Dedifferentiated amniotic fluid mesenchymal stem cell (primary cell): ENCODE results near the gene AURKA.
"Not testable (repeated sequence)": the region's sequence is repeated elsewhere in the genome, so short reads cannot be mapped to it uniquely, and the experiment has no call there.

Experiments
- DNase-seq: peaks from one replicate; pipeline ENCODE4 v3.0.0-alpha.2; 2016; ENCODE audit errors: extremely low spot score

AURKA gene

GRCh38 chr20:56359212-56360132 is 32.5 kb downstream of the AURKA start:
- DNase-seq: peak; percentile 34

- peak; percentile 86 for DNase-seq
Measured at GRCh38 chr20:56358600-56359211, 33.3 kb downstream of the AURKA start, which contains the start of gene FAM210B. TSS of gene FAM210B (plus strand) at chr20:56358974. CDS start at chr20:56359006, 32 bp downstream.

- no peak for DNase-seq
Measured at GRCh38 chr20:56358070-56358469, 33.9 kb downstream of the AURKA start.

- no peak for DNase-seq
Measured at GRCh38 chr20:56353356-56353755, 38.7 kb downstream of the AURKA start.

GRCh38 chr20:56352345-56353055 is 39.5 kb downstream of the AURKA start:
- no peak for DNase-seq

GRCh38 chr20:56350842-56351241 is 41.2 kb downstream of the AURKA start:
- DNase-seq: no peak

GRCh38 chr20:56348746-56349145 is 43.3 kb downstream of the AURKA start:
- no peak for DNase-seq

- DNase-seq: no peak
Measured at GRCh38 chr20:56348305-56348693, 43.7 kb downstream of the AURKA start.

- no peak for DNase-seq
Measured at GRCh38 chr20:56347628-56348304, 44.2 kb downstream of the AURKA start.

- DNase-seq: no peak
Measured at GRCh38 chr20:56345911-56346310, 46.1 kb downstream of the AURKA start.

- peak; percentile 26 for DNase-seq
Measured at GRCh38 chr20:56343861-56344381, 48.1 kb downstream of the AURKA start.

GRCh38 chr20:56342783-56343182 is 49.2 kb downstream of the AURKA start:
- DNase-seq: no peak

GRCh38 chr20:56336709-56337108 is 55.3 kb downstream of the AURKA start:
- DNase-seq: not testable (repeated sequence)

GRCh38 chr20:56328861-56329260 is 63.2 kb downstream of the AURKA start:
- no peak for DNase-seq

- no peak for DNase-seq
Measured at GRCh38 chr20:56324806-56325205, 67.2 kb downstream of the AURKA start.

- DNase-seq: no peak
Measured at GRCh38 chr20:56323656-56324055, 68.4 kb downstream of the AURKA start.

GRCh38 chr20:56323206-56323605 is 68.8 kb downstream of the AURKA start:
- DNase-seq: no peak

- no peak for DNase-seq
Measured at GRCh38 chr20:56322681-56323080, 69.3 kb downstream of the AURKA start.
